Right ventricle myocardium inferior (tissue), 1 donor: ENCODE measurements around the gene PCGF3. TPM values are rescaled to one million over a fixed set of nuclear protein-coding genes. Genes with fewer than 3 reads are reported as not detected.
"Not testable (repeated sequence)": the region's sequence is repeated elsewhere in the genome, so short reads cannot be mapped to it uniquely, and the experiment has no call there.

Experiments
- ATAC-seq: fragments of 200-7000 bp; cut with Tn5 transposase; one replicate; pipeline ENCODE4 v1.9.1; 2020; ENCODE audit warnings: mild to moderate bottlenecking, moderate library complexity
- DNase-seq: peaks from one replicate; pipeline ENCODE4 v3.0.0; 2021; ENCODE audit errors: missing footprints
- intact Hi-C: fragments of 100-400 bp; cut with DNase I; formaldehyde crosslinking; loops from one replicate; pipeline ENCODE4 v1.11.0; 2022
- total RNA-seq: library from RNA; stranded (reverse); fragmentation: NEBNext Ultra II Directional; extraction: Animal tissue kit (Norgen Biotek cat#: 25700); gene quantifications from one replicate; pipeline ENCODE4 v1.2.1, GENCODE V29; 2021
- donor health status: DM: no; HTN: yes; CAD: no; lungs with severe emphysema.

The PCGF3 gene
- total RNA-seq, 1 donor from 2014 or later: 21.7 TPM

GRCh38 chr4:749698-750666 is 44.4 kb downstream of the PCGF3 start:
- DNase-seq (no peak), ATAC-seq (peak; percentile 45)
- intact Hi-C loops: no loop called here

GRCh38 chr4:751676-752075 is 46.0 kb downstream of the PCGF3 start:
- intact Hi-C loops: no loop called here
- ATAC-seq: peak; percentile 15
- no peak for DNase-seq

DNA sequence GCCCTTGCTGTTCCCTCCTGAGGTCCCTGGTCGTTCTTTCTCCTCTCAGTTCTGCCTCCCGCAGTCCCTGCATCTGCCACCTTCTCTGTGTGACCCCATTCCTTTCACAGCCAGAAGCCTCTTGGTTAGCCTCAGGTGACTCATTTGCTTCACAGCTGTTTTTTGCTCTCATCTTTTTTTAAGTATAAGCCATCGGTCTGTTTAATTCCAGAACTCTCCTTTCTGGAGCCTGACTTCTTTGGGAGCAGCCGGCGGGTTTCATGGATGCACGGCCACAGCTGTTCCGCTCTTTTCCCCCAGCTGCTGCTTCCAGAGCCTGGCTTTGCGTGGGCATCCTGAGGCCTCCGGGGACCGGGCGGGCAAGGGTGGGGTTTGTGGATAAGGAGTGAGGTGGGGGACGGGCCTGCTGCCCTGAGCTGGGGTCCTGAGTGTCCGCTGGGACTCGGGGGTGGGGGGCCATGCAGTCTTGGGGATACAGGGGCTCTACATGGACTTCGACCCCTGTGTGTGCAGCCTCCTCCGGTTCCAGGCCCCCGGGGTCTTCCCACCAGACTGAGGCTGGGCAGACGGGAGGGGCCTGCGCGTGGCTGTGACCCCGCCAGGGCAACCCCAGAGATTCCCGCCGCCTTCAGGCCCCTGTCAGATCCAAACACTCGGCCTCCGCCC is 46.7 kb downstream of the PCGF3 start:
- DNase-seq: no peak
- intact Hi-C loops: no loop called here
- no peak for ATAC-seq

DNA sequence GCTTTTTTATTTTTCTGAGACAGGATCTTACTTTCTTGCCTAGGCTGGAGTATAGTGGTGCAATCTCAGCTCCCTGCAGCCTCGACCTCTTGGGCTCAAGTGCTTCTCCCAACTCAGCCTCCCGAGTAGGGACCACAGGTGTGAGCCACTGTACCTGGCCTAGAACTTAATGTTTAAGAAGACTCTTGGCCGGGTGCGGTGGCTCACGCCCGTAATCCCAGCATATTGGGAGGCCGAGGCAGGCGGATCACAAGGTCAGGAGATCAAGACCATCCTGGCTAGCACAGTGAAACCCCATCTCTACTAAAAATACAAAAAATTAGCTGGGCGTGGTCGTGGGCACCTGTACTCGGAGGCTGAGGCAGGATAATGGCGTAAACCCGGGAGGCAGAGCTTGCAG is 47.6 kb downstream of the PCGF3 start:
- DNase-seq, ATAC-seq, intact Hi-C loops: not testable (repeated sequence)

DNA sequence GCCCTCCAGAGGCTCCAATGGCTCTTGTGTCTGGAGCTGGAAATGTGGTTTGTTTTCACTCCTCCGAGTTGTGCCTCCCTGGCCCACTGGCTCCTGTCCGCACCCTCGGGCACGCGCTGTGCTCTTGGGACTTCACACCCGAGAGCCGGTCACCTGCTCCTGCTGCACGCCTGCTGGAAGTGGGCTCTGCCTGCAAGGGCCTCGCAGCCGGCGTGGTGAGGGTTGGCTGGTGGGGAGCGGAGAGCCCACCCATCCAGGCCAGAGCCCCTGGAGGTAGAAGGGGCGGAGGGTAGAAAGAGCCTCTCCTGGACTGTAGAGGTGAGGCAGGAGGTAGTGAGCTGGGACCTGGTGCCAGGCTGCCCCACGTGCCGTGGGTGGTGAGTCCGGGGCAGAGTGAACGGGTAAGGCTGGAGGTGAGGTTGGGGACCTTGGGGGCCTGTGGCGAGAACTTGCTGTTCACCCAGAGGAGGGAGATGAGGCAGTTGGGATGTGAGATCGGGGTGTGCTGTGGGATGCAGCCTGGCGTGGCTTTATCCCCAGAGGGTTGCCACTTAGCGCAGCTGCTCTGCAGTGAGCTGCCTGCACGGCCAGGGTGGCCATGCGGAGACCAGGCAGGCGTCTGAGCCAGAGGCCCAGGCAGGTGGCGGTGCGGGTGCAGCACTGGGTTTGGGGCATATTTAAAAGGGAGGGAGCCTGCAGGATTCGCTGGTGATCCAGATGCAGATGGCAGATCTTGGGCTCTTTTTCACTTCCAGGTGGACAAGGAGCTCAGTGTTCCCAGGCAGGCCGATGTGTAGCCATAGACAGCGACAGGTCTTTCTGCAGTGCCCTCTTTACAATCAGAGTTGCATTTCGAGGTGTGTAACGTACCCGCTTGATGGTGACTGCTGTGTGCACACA is 48.8 kb downstream of the PCGF3 start:
- no peak for DNase-seq
- intact Hi-C loops: no loop called here
- peak; percentile 20 for ATAC-seq

- intact Hi-C loops: no loop called here
- ATAC-seq: no peak
- no peak for DNase-seq
Observed at GRCh38 chr4:757111-757510, 51.5 kb downstream of the PCGF3 start.

- intact Hi-C loops, DNase-seq, ATAC-seq: not testable (repeated sequence)
Observed at GRCh38 chr4:759810-760209, 54.2 kb downstream of the PCGF3 start.

- no peak for ATAC-seq
- intact Hi-C loops: no loop called here
- no peak for DNase-seq
Observed at GRCh38 chr4:760616-761015, 55.0 kb downstream of the PCGF3 start.

- intact Hi-C loops: no loop called here
- ATAC-seq (no peak), DNase-seq (no peak)
Observed at GRCh38 chr4:761086-761485, 55.5 kb downstream of the PCGF3 start.

GRCh38 chr4:761739-762138 is 56.1 kb downstream of the PCGF3 start:
- intact Hi-C loops: no loop called here
- ATAC-seq: no peak
- DNase-seq: peak; percentile 60

DNA sequence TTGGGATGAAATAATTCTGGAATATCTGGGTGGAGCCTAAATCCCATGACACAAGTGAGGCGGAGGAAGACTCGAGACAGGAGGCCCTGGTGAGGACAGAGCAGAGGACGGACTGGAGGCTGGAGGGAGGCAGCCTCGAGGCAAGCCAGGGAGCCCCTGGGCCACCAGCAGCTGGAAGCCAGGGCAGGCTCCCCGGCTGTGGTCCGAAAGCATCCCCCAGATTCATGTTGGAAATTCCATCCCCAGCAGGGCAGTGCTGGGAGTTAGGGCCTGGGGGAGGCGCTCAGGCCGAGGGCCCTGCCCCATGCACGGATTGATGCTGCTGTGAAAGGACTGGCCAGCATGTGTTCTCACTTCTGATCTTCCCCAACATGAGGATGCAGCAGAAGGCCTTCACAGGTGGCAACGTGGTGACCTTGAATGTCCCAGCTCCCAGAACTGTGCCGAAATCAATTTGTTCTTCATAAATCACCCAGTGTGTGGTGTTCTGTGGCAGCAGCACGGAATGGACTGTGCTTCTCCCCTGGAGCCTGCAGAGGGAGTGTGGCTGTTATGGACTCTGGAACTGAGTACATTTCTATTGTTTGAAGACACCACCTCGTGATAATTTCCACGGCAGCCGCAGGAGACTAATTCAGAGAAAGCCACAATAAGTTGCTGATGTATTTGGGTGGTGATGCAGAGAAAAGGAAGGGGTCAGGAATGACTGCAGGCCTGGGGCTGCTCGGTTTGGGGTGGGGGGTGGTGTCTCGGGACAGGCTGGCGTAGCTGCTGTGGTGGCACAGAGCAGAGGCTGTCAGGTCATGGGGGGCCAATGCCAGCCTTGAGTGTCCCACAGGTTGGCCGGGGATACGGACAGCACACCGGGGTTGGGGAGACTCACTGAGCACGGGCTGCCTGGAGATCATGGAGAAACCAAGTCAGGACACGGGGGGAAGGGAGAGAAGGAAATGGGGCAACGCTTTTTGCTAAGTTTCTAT is 56.9 kb downstream of the PCGF3 start:
- DNase-seq (peak; percentile 49), ATAC-seq (no peak)
- intact Hi-C loops: no loop called here

GRCh38 chr4:763191-763810 is 57.7 kb downstream of the PCGF3 start:
- DNase-seq (no peak), ATAC-seq (no peak)
- intact Hi-C loops: no loop called here

DNA sequence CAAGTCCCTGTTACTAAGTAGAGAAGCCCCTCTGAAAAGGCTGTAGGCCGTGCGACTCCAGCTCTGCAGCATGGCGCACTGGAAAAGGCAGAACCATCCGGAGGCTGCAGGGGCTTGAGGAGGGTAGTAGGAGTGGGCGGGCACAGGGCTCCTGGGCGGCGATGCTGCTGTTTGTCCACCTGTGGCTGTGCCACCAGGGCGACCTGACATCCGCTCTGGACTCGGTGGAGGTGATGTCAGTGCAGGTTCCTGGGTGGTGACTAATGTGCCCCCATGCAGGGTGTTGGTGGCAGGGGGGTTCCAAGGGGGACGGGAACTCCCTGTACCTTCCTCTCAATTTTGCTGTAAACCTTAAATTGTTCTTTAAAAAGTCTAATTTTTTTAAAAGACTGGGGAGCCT is 58.3 kb downstream of the PCGF3 start:
- intact Hi-C loops: no loop called here
- ATAC-seq (no peak), DNase-seq (no peak)

DNA sequence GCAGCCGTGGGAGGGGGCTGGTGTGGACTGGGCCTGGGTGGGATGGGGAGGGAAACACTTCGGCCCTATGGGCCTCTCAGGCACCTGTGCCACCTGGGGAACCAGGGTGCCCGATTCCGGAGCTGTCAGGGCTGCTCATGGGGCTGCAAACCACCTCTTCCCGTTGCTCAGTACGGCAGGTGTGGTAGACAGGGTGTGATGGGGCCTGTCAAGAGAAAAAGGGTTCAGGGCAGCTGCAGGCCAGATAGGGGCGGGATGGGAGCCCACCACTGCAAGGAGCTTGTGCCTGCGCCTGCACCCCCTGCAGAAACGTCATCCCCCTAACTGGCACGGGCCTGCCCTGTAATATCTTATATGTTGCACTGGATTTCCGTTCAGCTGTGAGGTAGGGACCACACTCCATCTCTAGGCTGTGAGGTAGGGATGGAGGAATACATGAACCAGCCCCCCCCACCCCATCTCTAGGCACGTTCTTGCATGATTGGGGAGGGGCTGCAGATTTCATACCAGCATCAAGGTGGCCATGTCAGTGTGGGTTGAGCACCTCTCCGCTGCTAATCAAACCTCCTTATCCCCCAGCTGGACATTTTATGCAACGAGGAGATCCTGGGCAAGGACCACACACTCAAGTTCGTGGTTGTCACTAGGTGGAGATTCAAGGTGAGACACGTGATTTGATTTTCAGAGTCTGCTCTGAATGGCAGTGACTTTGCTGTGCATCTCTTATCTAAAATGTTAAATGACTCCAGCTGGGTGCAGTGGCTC is 59.0 kb downstream of the PCGF3 start:
- ATAC-seq: no peak
- peak; percentile 50 for DNase-seq
- intact Hi-C loops: no loop called here

GRCh38 chr4:766152-766515 is 60.5 kb downstream of the PCGF3 start:
- intact Hi-C loops: no loop called here
- peak; percentile 3 for ATAC-seq
- no peak for DNase-seq

DNA sequence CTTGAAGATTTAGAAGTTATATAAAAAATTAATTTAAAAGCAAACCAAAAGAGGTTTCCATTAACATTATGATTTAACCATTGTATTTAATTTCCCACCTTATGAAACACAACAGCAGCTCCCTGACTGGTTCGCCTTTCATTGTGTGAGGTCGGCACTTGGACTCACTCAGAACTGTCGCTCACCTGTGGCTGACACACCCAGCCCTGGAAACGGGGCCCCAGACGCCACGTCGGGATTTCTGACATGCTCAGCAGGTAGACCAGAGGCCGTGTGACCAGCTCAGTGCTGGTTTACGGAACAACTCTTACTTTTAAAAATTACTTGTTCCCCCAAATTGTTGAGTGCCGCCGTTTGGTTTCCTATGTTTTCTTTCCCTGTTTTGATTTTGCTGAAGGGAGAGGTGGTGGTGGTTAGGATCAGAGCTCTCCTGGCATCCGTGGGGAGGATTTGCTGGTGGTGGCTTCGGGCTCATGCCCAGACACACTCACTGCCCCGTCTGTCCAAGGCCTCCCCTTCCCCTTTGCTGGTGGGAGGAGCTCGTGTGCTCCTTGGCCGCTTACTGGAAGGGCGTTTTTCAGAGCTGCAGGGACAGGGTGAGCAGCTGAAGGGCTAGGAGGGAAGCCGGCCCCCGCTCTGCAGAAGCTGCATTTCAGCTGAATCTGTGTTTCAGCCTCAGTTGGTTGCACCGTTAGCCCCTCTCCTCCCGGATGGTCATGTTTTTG is 61.1 kb downstream of the PCGF3 start:
- intact Hi-C loops: no loop called here
- ATAC-seq: no peak
- DNase-seq: peak; percentile 37
